SW 1271 (cell line): ENCODE measurements around the gene TCF7L2.

ENCODE experiments used
- DNase-seq, 2 experiments: peaks; one replicate each; lab custom pipeline; 2025; lab: John Stamatoyannopoulos, UW

TCF7L2 gene

GRCh38 chr10:113179265-113179664 is 229.2 kb downstream of the TCF7L2 start:
- no peak for DNase-seq

- no peak for DNase-seq
Observed at GRCh38 chr10:113179966-113180365, 229.9 kb downstream of the TCF7L2 start.

- no peak for DNase-seq
Observed at GRCh38 chr10:113180401-113181154, 230.5 kb downstream of the TCF7L2 start.

GRCh38 chr10:113182154-113182553 is 232.1 kb downstream of the TCF7L2 start:
- no peak for DNase-seq

- no peak for DNase-seq
Observed at GRCh38 chr10:113183573-113183972, 233.5 kb downstream of the TCF7L2 start.

- no peak for DNase-seq
Observed at GRCh38 chr10:113187063-113187777, 237.2 kb downstream of the TCF7L2 start.

- DNase-seq, result no peak
Observed at GRCh38 chr10:113199459-113199858, 249.4 kb downstream of the TCF7L2 start.

GRCh38 chr10:113202011-113202410 is 252.0 kb downstream of the TCF7L2 start:
- DNase-seq, result no peak

- no peak for DNase-seq
Observed at GRCh38 chr10:113207924-113208323, 257.9 kb downstream of the TCF7L2 start.

- DNase-seq, result no peak
Observed at GRCh38 chr10:113213035-113213434, 263.0 kb downstream of the TCF7L2 start.

GRCh38 chr10:113214331-113214730 is 264.3 kb downstream of the TCF7L2 start:
- DNase-seq, result no peak

GRCh38 chr10:113216102-113216501 is 266.1 kb downstream of the TCF7L2 start:
- no peak for DNase-seq
